ENCODE measurements around the gene NFYC. TPM values are rescaled to one million over a fixed set of nuclear protein-coding genes. Genes with fewer than 3 reads are reported as not detected.

NFYC gene
- total RNA-seq, 1 donor from 2014 or later, result 56.0 TPM

- ATAC-seq (no peak), DNase-seq (no peak)
- TF ChIP-seq CTCF (IDR thresholded peaks at IDR 0.05), result no peak
- H3K4me1 ChIP-seq, result no peaks in the 10 kb centered on the region
- H3K36me3 ChIP-seq, result no peaks in the 10 kb centered on the region
- no peak overlapping the region for H3K4me3 ChIP-seq
- intact Hi-C loops (cut with DNase I), result no loop called here
- H3K27ac ChIP-seq, result no peak overlapping the region
- H3K27me3 ChIP-seq, result no peaks in the 10 kb centered on the region
- no peaks in the 10 kb centered on the region for H3K9me3 ChIP-seq
Measured at GRCh38 chr1:40808444-40808843, 116.9 kb downstream of the NFYC start.

- intact Hi-C loops (cut with DNase I), result no loop called here
- Histone ChIP-seq H3K36me3 (no peaks in the 10 kb centered on the region), H3K27ac (no peak overlapping the region), H3K4me3 (no peak overlapping the region), H3K27me3 (no peaks in the 10 kb centered on the region), H3K9me3 (no peaks in the 10 kb centered on the region), H3K4me1 (no peaks in the 10 kb centered on the region)
- DNase-seq (no peak), ATAC-seq (peak; percentile 43)
- no peak for TF ChIP-seq CTCF (IDR thresholded peaks at IDR 0.05)
Measured at GRCh38 chr1:40808909-40809308, 117.4 kb downstream of the NFYC start.

GRCh38 chr1:40810927-40811326 lies 119.4 kb downstream of the NFYC start:
- no peak for TF ChIP-seq CTCF (IDR thresholded peaks at IDR 0.05)
- Histone ChIP-seq H3K4me1 (no peaks in the 10 kb centered on the region), H3K27ac (no peak overlapping the region), H3K9me3 (no peaks in the 10 kb centered on the region), H3K27me3 (no peaks in the 10 kb centered on the region), H3K36me3 (no peaks in the 10 kb centered on the region), H3K4me3 (no peak overlapping the region)
- no peak for ATAC-seq
- no peak for DNase-seq
- intact Hi-C loops (cut with DNase I), result no loop called here

GRCh38 chr1:40815420-40815819 lies 123.9 kb downstream of the NFYC start:
- Histone ChIP-seq H3K27me3 (no peaks in the 10 kb centered on the region), H3K4me3 (no peak overlapping the region), H3K27ac (no peak overlapping the region), H3K36me3 (no peaks in the 10 kb centered on the region), H3K9me3 (no peaks in the 10 kb centered on the region), H3K4me1 (no peaks in the 10 kb centered on the region)
- intact Hi-C loops (cut with DNase I), result no loop called here
- DNase-seq (no peak), ATAC-seq (no peak)
- TF ChIP-seq CTCF (IDR thresholded peaks at IDR 0.05), result no peak

- intact Hi-C loops (cut with DNase I), result no loop called here
- H3K4me1 ChIP-seq, result no peaks in the 10 kb centered on the region
- peak overlapping the region; percentile 51 for H3K4me3 ChIP-seq
- DNase-seq (no peak), ATAC-seq (no peak)
- no peak for TF ChIP-seq CTCF (IDR thresholded peaks at IDR 0.05)
- H3K27me3 ChIP-seq, result no peaks in the 10 kb centered on the region
- no peaks in the 10 kb centered on the region for H3K36me3 ChIP-seq
- no peak overlapping the region for H3K27ac ChIP-seq
- H3K9me3 ChIP-seq, result no peaks in the 10 kb centered on the region
Measured at GRCh38 chr1:40817791-40818263, 126.3 kb downstream of the NFYC start.

Measured in upper lobe of right lung (tissue), 1 donor.